NCI-H128 (cell line): ENCODE results near the gene PKIB.
"Not testable (repeated sequence)": the region's sequence is repeated elsewhere in the genome, so short reads cannot be mapped to it uniquely, and the experiment has no call there.

Source experiments
- DNase-seq: peaks from one replicate; lab custom pipeline; 2025; ENCODE audit not compliant: unreplicated experiment; lab: John Stamatoyannopoulos, UW

Gene PKIB

DNA sequence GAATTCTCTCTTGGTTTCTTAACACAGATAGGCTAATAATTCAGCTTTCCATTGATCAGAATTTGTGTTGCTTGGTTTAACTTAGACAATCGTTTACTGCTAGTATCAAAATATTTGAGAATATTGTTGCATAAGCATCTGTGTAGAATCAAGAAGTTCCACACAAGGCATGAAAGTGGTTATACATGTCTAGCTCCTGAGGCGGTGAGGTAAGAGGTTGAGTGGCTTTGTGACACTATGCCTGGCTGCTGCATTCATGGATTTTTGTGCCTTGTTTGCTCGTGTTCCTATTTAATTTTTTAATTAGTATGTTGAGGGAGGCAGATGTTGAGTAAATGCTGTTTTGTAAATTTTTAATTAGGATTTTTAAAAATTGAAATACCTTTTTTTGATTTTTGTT, 10.2 kb downstream of the PKIB start:
- no peak for DNase-seq

DNA sequence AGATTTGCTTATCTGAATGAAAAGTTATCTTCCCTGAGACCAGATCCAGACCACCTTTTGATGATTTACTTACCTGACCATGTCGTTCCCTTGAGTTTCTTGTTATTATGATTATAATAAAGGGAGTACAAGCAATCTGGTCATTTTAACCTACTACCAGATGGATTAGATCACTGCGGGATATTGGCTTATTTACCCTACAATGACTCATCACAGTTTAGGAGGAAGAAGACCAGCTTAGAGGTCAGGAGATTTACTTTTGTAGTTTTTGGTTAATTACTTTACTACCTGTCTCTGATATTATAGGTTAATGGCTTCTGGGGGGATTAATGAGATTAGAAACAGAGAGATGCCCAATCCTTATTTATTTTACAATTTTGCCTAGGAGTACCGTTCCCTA, 10.7 kb downstream of the PKIB start:
- DNase-seq = no peak

DNA sequence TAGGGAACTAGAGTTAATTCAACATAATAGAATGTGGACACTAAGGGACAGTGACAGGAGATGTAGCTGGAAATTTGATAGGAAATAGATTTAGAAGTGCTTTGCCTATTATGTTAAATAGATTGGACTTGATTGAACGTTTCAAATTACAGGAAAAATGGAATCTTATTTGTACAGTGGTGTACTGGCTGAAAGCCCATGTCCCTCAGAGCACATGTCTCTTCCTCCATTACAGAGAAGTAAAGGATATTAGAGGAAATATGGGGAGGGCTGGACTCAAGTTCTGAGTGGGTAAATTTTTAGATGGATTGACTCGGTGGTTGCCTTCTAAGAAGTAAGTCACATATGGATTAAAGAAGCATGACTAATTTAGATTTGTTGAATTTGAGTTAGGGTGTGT, 11.4 kb downstream of the PKIB start:
- no peak for DNase-seq

GRCh38 chr6:122622479-122622878, 12.3 kb downstream of the PKIB start:
- DNase-seq = peak; percentile 47

GRCh38 chr6:122623279-122623678, 13.1 kb downstream of the PKIB start:
- DNase-seq = no peak

DNA sequence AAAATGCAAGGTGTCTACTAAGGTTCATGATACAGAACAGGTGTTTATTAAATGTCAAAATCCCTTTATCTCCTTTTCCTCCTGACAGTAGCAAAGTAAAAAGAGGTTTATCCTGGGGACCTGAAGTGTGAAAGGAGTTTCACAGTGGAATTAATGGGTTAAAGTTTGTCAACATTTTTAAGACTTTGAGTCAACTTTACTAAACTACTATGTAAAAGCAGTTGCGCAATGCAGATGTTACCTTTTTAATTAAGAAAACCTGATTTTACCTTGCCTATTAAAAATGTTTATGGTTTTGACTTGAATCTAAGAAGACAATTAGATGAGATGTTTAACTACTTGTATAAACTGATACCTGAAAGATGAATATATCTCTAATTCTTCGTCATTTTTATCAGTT, 14.6 kb downstream of the PKIB start:
- DNase-seq = no peak

GRCh38 chr6:122628714-122629113, 18.5 kb downstream of the PKIB start:
- DNase-seq = no peak

GRCh38 chr6:122631571-122632249, 21.5 kb downstream of the PKIB start:
- no peak for DNase-seq

- DNase-seq = no peak
Measured at GRCh38 chr6:122640366-122640765, 30.2 kb downstream of the PKIB start.

- DNase-seq = no peak
Measured at GRCh38 chr6:122641819-122642218, 31.6 kb downstream of the PKIB start.

- not testable (repeated sequence) for DNase-seq
Measured at GRCh38 chr6:122642604-122643003, 32.4 kb downstream of the PKIB start.

DNA sequence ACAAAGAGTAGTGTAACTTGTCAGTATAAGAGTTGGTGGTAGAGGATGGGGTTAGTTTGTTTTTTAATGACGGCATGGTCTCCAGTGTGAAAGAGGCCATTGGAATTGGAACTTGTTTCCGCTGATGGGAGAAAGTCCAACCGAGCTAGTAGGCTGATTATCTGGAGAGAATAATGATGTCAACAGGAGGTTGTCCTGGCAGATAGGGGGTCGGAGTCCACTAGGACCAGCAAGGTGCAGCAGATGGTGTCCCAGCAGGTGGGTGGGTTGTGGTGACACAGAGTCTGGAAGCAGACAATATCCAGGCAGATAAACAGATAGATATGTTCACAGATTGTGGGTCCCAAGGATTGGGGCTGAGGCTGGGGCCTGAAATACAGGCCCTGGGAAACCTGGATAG, 35.1 kb downstream of the PKIB start:
- DNase-seq = no peak

DNA sequence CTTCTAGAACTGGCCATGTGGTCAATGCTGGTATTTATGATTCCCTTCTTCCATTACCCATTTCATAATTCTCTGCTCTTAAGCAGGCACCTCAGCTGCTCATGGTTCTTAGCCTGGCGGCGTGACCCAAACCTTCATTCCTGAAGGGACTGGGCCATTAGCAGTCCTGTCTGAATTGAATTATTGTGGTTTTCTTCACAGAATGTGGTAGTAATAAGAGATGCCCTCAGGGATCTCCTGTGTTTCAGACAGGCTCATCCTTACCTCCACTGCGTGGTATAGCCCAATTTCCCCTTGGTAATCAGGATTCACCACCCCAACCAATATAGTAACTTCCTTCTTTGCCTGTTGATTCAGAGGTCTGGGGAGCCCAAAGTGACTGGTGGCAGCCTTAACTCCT, 37.6 kb downstream of the PKIB start:
- no peak for DNase-seq

DNA sequence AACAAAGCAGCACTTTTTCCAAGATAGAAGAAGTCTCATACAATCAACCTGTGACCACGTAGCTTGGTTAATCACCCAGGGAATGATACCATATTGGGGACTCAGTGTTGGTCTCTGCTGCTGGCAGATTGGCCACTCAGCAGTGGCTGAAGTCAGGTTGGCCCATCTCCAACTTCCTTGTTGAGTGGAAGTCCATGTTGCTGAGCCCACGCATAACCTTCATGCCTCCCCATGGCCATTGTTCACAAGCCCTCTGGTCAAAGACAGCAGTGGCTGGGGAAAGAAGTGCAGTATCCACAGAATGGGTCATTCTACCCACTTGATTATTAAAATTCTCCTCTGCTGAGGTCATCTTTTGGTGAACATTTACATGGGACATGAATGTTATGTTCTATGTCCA, 38.5 kb downstream of the PKIB start:
- DNase-seq = no peak

DNA sequence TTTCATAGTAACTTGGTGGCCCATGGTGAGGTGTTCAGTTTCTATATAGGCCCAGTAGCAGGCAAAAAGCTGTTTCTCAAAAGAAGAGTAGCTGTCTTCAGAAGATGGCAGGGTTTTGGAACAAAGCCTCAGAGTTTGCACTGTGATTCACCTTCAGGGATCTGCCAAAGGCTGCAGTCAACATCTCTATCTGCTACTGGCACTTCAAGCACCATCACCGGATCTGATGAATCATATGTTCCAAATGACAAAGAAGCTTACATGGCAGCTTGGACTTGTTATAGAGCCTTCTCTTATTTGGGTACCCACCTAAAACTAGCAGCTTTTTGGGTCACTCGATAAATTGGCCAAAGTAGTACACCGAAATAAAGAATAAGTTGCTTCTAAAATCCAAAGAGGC, 39.5 kb downstream of the PKIB start:
- DNase-seq = no peak

- DNase-seq = no peak
Measured at GRCh38 chr6:122650403-122650802, 40.2 kb downstream of the PKIB start.

DNA sequence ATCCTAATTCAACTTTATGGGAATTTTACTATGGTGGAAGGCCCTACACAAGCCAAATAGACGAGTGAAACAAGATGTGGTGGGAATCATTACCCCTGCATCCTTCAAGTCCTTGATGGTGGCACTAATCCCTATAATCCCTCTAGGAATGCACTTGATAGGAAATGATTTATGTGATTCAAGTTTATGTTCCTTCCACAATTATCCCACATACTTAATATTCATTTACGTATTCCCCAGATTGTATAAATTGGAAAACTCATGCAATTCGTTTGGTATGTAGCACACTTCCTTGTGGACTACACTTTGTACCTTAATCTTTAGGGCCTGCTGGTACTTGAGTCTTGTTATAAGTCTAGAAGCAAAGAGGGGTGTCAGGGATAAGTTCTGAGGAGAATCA, 40.8 kb downstream of the PKIB start:
- no peak for DNase-seq

GRCh38 chr6:122651604-122652003, 41.4 kb downstream of the PKIB start:
- no peak for DNase-seq

DNA sequence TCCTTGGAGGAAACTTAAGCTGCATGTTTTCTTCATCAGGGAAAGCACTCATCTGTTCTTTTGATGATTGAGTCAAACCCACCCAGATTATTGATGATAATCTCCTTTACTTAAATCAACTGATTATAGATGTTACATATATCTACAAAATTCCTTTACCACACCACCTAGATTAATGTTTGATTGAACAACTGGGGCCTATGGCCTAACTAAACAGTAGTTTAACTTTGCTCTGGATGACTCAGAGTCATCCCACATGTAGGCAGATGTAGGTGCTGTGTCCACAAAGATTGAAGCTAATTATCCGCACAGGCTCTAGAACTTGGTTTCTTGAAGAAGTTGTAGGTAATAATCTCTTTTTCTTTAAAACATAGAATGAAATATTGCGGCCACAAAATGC, 42.2 kb downstream of the PKIB start:
- no peak for DNase-seq

DNA sequence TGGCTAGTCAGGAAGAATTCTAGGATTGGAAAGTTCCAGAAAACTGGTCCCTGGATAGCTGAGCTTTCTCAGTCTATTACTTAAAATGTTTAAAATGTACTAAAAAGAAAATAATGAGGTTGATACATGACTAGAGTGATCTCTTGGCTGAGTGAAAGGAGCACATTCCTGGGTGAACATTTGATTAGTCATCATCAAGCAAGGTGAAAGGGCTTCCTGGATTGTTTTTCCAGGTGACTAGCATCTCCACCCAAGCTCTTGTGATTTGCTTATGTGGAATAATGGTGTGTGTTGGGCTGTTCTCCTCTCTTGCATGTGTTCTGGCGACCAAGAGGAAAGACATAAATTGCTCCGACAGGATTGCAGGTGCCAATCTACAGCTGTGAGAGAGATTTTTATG, 42.9 kb downstream of the PKIB start:
- no peak for DNase-seq

- DNase-seq = no peak
Measured at GRCh38 chr6:122654012-122654411, 43.8 kb downstream of the PKIB start.

- DNase-seq = no peak
Measured at GRCh38 chr6:122657601-122658000, 47.4 kb downstream of the PKIB start.

DNA sequence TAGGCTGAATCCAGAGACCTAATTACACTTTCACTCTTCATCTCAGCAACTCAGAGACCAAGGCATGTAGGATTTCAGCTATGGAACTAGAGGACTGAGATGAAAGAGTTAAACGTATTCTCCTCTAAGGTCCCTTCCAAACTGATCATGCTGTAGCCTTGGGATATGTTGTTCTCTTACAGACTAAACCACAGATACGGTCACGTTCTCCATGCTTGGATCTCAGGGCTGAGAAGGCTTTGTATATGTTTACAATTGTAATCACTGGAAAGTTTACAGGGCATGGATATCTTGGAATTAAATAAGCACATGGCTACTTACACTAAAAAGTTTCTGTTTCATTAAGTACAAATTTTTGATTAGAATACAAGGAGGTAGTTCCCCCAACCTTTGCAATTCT, 50.1 kb downstream of the PKIB start:
- no peak for DNase-seq

DNA sequence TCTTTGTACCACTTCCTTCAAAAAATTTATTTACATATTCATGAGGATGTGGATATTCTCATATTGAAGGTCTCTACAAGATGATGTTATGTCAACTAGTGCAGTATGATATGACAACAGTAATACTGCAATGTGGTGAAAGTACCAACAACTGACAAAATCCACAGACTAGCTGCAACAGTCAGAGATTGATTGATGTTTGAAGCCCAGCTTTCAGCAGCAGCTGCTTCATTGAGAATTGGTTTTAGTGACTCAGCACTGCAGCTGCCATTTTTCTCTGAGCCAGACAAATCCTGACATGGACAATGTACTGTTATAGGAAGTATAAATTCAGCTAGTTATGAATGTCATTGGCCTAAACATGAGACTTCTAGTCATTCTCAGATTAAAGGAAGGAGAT, 53.8 kb downstream of the PKIB start:
- DNase-seq = no peak
